SU-DHL-6 (cell line): ENCODE results near the gene FARS2.

Source experiments
- EZH2phosphoT487 ChIP-seq: fragments of 200-600 bp; sonication (generic), shearing (Covaris generic); conservative IDR thresholded peaks from 2 replicates; pipeline ENCODE4 v1.6.1; 2018; ENCODE audit warnings: mild to moderate bottlenecking, antibody characterized with exemption, low read length, moderate library complexity, mixed read lengths
- TF ChIP-seq, protein P1 (sequence below): fragments of 200-600 bp; sonication (generic); IDR thresholded peaks from one replicate; pipeline ENCODE4 v1.5.1; 2017; ENCODE audit warnings: antibody characterized with exemption, mild to moderate bottlenecking, low read length, moderate library complexity; ENCODE audit not compliant: insufficient read depth, poor library complexity, severe bottlenecking

DNA sequence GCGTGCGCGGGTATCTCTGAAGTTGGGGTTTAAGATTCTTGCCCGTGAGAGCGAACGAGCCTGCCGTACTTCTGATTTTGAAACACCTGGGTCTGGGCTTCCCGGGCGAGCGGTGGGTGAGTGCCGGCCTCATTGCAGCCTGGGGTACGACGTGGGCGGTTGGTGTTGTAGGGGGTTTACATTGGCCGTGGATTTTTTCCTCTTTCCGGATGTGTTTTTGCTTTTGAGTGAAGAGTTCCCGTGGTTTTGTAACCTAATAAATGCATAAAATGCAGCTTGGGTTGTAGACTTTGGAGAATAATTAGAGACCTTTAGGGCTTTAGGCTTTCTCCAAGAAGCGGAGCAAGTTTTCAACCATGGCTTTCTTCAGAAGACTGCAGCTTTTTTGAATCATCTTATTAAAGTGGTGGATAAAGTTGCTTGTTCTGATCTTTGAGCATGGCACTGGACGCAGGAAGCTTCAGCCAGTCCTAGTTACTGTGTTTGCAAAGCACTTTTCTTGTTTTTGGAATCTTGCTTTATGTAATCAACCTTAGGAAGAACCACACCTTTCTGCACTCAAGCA, 314 bp downstream of the FARS2 start:
- TF ChIP-seq, protein P1, sequence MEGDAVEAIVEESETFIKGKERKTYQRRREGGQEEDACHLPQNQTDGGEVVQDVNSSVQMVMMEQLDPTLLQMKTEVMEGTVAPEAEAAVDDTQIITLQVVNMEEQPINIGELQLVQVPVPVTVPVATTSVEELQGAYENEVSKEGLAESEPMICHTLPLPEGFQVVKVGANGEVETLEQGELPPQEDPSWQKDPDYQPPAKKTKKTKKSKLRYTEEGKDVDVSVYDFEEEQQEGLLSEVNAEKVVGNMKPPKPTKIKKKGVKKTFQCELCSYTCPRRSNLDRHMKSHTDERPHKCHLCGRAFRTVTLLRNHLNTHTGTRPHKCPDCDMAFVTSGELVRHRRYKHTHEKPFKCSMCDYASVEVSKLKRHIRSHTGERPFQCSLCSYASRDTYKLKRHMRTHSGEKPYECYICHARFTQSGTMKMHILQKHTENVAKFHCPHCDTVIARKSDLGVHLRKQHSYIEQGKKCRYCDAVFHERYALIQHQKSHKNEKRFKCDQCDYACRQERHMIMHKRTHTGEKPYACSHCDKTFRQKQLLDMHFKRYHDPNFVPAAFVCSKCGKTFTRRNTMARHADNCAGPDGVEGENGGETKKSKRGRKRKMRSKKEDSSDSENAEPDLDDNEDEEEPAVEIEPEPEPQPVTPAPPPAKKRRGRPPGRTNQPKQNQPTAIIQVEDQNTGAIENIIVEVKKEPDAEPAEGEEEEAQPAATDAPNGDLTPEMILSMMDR = no peak
- no peak for TF ChIP-seq EZH2phosphoT487
